ENCODE results near the gene TMEM139. TPM values are rescaled to one million over a fixed set of nuclear protein-coding genes. Genes with fewer than 3 reads are reported as not detected.

TMEM139 gene
- total RNA-seq, 1 donor from 2014 or later, result 14.5 TPM

GRCh38 chr7:143321242-143321641 is 36.5 kb downstream of the TMEM139 start:
- no peak for TF ChIP-seq CTCF (conservative IDR thresholded peaks at IDR 0.05; ENCODE audit: low read depth, low read length)
- DNase-seq (ENCODE audit: low read depth), result no peak
- no peak overlapping the region for H3K4me3 ChIP-seq (ENCODE audit: low read depth, low read length)

GRCh38 chr7:143321734-143322133 is 37.0 kb downstream of the TMEM139 start:
- no peak overlapping the region for H3K4me3 ChIP-seq (ENCODE audit: low read depth, low read length)
- peak; percentile 57 for TF ChIP-seq CTCF (conservative IDR thresholded peaks at IDR 0.05; ENCODE audit: low read depth, low read length)
- no peak for DNase-seq (ENCODE audit: low read depth)

- DNase-seq (ENCODE audit: low read depth), result no peak
- no peak overlapping the region for H3K4me3 ChIP-seq (ENCODE audit: low read depth, low read length)
- TF ChIP-seq CTCF (conservative IDR thresholded peaks at IDR 0.05; ENCODE audit: low read depth, low read length), result no peak
Measured at GRCh38 chr7:143322760-143323633, 38.2 kb downstream of the TMEM139 start.

GRCh38 chr7:143323653-143324052 is 38.9 kb downstream of the TMEM139 start:
- no peak overlapping the region for H3K4me3 ChIP-seq (ENCODE audit: low read depth, low read length)
- TF ChIP-seq CTCF (conservative IDR thresholded peaks at IDR 0.05; ENCODE audit: low read depth, low read length), result no peak
- DNase-seq (ENCODE audit: low read depth), result no peak

- no peak overlapping the region for H3K4me3 ChIP-seq (ENCODE audit: low read depth, low read length)
- DNase-seq (ENCODE audit: low read depth), result no peak
- no peak for TF ChIP-seq CTCF (conservative IDR thresholded peaks at IDR 0.05; ENCODE audit: low read depth, low read length)
Measured at GRCh38 chr7:143325240-143325639, 40.5 kb downstream of the TMEM139 start.

DNA sequence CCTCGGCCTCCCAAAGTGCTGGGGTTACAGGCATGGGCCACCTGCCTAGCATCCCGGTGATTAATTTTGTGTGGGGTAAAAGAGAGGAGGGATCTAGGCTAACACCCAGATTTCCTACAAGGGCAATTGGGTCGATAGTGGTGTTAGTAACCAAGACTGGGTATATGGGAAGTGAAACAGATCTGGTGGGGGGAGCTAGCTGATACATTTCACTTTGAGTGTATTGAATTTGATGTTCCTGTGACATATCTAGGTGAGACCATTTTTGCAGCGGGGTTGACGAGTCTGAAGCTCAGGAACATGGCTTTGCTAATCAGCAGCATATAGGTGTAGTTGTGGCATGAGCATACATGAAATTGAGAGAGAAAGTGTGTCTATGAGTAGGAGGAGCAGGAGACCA is 43.1 kb downstream of the TMEM139 start:
- no peak for DNase-seq (ENCODE audit: low read depth)

More for the DNA sequence above, 43.1 kb downstream of the TMEM139 start:
- TF ChIP-seq CTCF (conservative IDR thresholded peaks at IDR 0.05; ENCODE audit: low read depth, low read length), result no peak
- no peak overlapping the region for H3K4me3 ChIP-seq (ENCODE audit: low read depth, low read length)
